Endodermal cell (in vitro differentiated cells): Measurements from ENCODE around the gene SULT1E1. TPM values are rescaled to one million over a fixed set of nuclear protein-coding genes. Genes with fewer than 3 reads are reported as not detected.

ENCODE experiments used
- DNase-seq: peaks from one replicate; pipeline ENCODE4 v3.0.0-alpha.2; 2017
- H3K27ac ChIP-seq: 2 replicates; pipeline ENCODE4 v1.5.1; 2013; ENCODE audit warnings: mild to moderate bottlenecking, low read depth, low read length, moderate library complexity
- H3K27me3 ChIP-seq: 2 replicates; pipeline ENCODE4 v1.6.1; 2013; ENCODE audit warnings: mild to moderate bottlenecking, low read length, moderate library complexity; ENCODE audit not compliant: insufficient read depth, control insufficient read depth, poor library complexity, severe bottlenecking
- H3K36me3 ChIP-seq: 2 replicates; pipeline ENCODE4 v1.7.0; 2013; ENCODE audit warnings: mild to moderate bottlenecking, low read length, moderate library complexity; ENCODE audit not compliant: control insufficient read depth, insufficient read depth
- H3K4me1 ChIP-seq: one replicate; pipeline ENCODE4 v1.7.0; 2013; ENCODE audit warnings: low read length; ENCODE audit not compliant: control insufficient read depth, insufficient read depth
- H3K4me3 ChIP-seq: 2 replicates; pipeline ENCODE4 v1.5.1; 2013; ENCODE audit warnings: mild to moderate bottlenecking, low read length, moderate library complexity
- H3K9ac ChIP-seq: 2 replicates; pipeline ENCODE4 v1.6.1; 2013; ENCODE audit warnings: mild to moderate bottlenecking, low read length, moderate library complexity; ENCODE audit not compliant: poor library complexity, severe bottlenecking; ENCODE audit errors: extremely low read depth
- H3K9me3 ChIP-seq: 2 replicates; pipeline ENCODE4 v1.6.1; 2013; ENCODE audit warnings: mild to moderate bottlenecking, low read length, moderate library complexity; ENCODE audit not compliant: control insufficient read depth
- H3K27ac Mint-ChIP-seq: 2 replicates; pipeline ENCODE4 v1.8.0; 2020; ENCODE audit warnings: mixed read lengths
- H3K27me3 Mint-ChIP-seq: 2 replicates; pipeline ENCODE4 v1.8.0; 2021; ENCODE audit warnings: mild to moderate bottlenecking, mixed read lengths; ENCODE audit not compliant: insufficient read depth
- H3K36me3 Mint-ChIP-seq: 2 replicates; pipeline ENCODE4 v1.8.0; 2020; ENCODE audit warnings: low read depth, mixed read lengths
- H3K4me1 Mint-ChIP-seq: 2 replicates; pipeline ENCODE4 v1.8.0; 2020; ENCODE audit warnings: mixed read lengths
- H3K4me3 Mint-ChIP-seq: 2 replicates; pipeline ENCODE4 v1.8.0; 2020; ENCODE audit warnings: mild to moderate bottlenecking, moderate library complexity, mixed read lengths
- H3K9me3 Mint-ChIP-seq: 2 replicates; pipeline ENCODE4 v1.8.0; 2020; ENCODE audit warnings: mild to moderate bottlenecking, mixed read lengths
- CTCF ChIP-seq: fragments of 200-600 bp; sonication (generic); conservative IDR thresholded peaks from 2 replicates; pipeline ENCODE4 v1.5.0; 2021; ENCODE audit warnings: antibody characterized with exemption, mild to moderate bottlenecking
- WGBS, 2 experiments: methylation state at CpG; one replicate each; pipeline versions ENCODE4 v1.1.5 to v1.1.7; 2013; ENCODE audit warnings: missing lambda C conversion rate in 2 of 2, mixed read lengths in 1 of 2; ENCODE audit not compliant: insufficient coverage in 1 of 2, insufficient read length in 1 of 2; 5-methylcytosine and 5-hydroxymethylcytosine counted together
- long read RNA-seq, 4 experiments: library from polyadenylated mRNA in 2 of 4; library from RNA in 1 of 4; library from capped mRNA in 1 of 4; stranded (forward) in 3 of 4; unstranded in 1 of 4; transcript quantifications; one replicate each; pipeline ENCODE4 v2.0.0, GENCODE V29; 2020 to 2021; ENCODE audit warnings: inconsistent platforms in 1 of 4
- polyA plus RNA-seq, 2 experiments: library from polyadenylated mRNA; stranded (reverse); fragments of 50-300 nt; gene quantifications; one replicate each; pipeline ENCODE4 v1.2.3, GENCODE V29; 2013
- total RNA-seq, 2 donors: library from RNA; stranded (reverse); fragmentation: NEBNext Ultra II Directional in 1 of 2; extraction: Animal tissue kit (Norgen Biotek cat#: 25700) in 1 of 2; gene quantifications; 2 replicates in 1 of 2; 3 replicates in 1 of 2; pipeline ENCODE4 v1.2.1, GENCODE V29; 2021

The SULT1E1 gene, protein sequence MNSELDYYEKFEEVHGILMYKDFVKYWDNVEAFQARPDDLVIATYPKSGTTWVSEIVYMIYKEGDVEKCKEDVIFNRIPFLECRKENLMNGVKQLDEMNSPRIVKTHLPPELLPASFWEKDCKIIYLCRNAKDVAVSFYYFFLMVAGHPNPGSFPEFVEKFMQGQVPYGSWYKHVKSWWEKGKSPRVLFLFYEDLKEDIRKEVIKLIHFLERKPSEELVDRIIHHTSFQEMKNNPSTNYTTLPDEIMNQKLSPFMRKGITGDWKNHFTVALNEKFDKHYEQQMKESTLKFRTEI
- total RNA-seq, result not detected
- polyA plus RNA-seq (2013, experiment 1 of 2), result not detected
- not detected for polyA plus RNA-seq (2013, experiment 2 of 2)
- long read RNA-seq, experiment 1, result 0 reads
- long read RNA-seq, experiment 2, result 0 reads
- long read RNA-seq, experiment 3, result 0 reads
- long read RNA-seq, experiment 4, result 0 reads

DNA sequence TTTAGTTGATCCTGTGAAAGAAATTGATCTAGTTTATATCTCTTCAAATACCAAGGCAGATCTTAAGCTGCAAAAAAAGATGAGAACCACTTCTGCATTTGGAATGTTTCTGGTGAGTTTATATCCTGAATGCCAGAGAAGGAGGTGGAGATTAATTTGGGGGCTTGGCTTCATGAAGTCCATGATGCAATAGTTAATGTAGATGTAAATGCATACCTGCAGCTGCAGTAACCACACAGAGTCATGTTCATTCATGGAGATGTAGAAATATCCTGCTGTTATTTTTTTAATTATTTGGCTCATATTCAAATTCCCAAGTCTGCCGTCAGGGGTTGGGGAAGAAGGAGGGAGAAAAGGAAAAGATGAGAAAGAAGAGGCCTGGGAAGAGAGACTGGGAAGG, at the start of gene SULT1E1:
Gene SULT1E1, minus strand, starts transcription at position 94 of the 400 bp plus-strand sequence. CDS start 2,501 bp downstream, outside the sequence.
- no peak for DNase-seq
- no peak for TF ChIP-seq CTCF

DNA sequence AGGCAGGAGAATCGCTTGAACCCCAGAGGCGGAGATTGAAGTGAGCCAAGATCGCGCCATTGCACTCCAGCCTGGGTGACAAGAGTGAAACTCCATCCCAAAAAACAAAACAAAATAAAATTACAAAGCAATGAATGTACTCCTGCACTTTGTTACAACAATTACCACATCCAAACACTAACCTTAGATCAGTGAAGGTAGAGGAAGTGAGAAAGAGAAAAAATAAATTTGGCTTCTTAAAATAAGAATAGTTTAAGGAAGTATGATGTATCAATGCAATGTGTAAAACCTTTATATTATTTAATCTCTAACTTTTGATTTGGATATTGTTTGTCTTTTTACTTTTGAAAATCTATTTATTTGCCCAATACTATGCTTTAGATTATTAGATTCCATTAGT, 49.2 kb upstream of the SULT1E1 start:
- H3K4me1 Mint-ChIP-seq, result no peaks in the 10 kb centered on the region
- no peaks in the 10 kb centered on the region for H3K9me3 ChIP-seq
- no peak overlapping the region for H3K27ac ChIP-seq
- H3K9me3 Mint-ChIP-seq, result no peaks in the 10 kb centered on the region
- TF ChIP-seq CTCF, result no peak
- no peaks in the 10 kb centered on the region for H3K4me1 ChIP-seq
- no peaks in the 10 kb centered on the region for H3K27me3 ChIP-seq
- no peak for DNase-seq
- no peaks in the 10 kb centered on the region for H3K36me3 ChIP-seq
- 82 to 86% methylated on average over 2 to 4 of the region's 4 CpGs for WGBS, 2 experiments
- H3K4me3 ChIP-seq, result no peak overlapping the region
- no peak overlapping the region for H3K9ac ChIP-seq
- no peak overlapping the region for H3K4me3 Mint-ChIP-seq
- H3K27ac Mint-ChIP-seq, result no peak overlapping the region
- no peaks in the 10 kb centered on the region for H3K36me3 Mint-ChIP-seq
- H3K27me3 Mint-ChIP-seq, result no peaks in the 10 kb centered on the region

More for the DNA sequence above, at the start of gene SULT1E1:
- Histone ChIP-seq H3K9me3 (no peaks in the 10 kb centered on the region), H3K9ac (no peak within 1 kb of the TSS), H3K4me1 (no peaks in the 10 kb centered on the region), H3K4me3 (no peak within 1 kb of the TSS), H3K36me3 (no peaks in the 10 kb centered on the region), H3K27me3 (no peaks in the 10 kb centered on the region), H3K27ac (no peak within 1 kb of the TSS)
- Mint-ChIP-seq H3K36me3 (no peaks in the 10 kb centered on the region), H3K27me3 (no peaks in the 10 kb centered on the region), H3K4me1 (no peaks in the 10 kb centered on the region), H3K27ac (no peak within 1 kb of the TSS), H3K4me3 (no peak within 1 kb of the TSS), H3K9me3 (no peaks in the 10 kb centered on the region)
- WGBS, 2 experiments, result 78% methylated on average over 1 of the region's 1 CpG; no CpG with 5 or more reads in 1 of the 2 experiments

GRCh38 chr4:69907151-69907550, 47.2 kb upstream of the SULT1E1 start:
- DNase-seq, result no peak
- Mint-ChIP-seq H3K27me3 (no peaks in the 10 kb centered on the region), H3K9me3 (no peaks in the 10 kb centered on the region), H3K4me3 (no peak overlapping the region), H3K27ac (no peak overlapping the region), H3K36me3 (no peaks in the 10 kb centered on the region), H3K4me1 (no peaks in the 10 kb centered on the region)
- Histone ChIP-seq H3K4me3 (no peak overlapping the region), H3K9ac (no peak overlapping the region), H3K36me3 (no peaks in the 10 kb centered on the region), H3K4me1 (no peaks in the 10 kb centered on the region), H3K27me3 (no peaks in the 10 kb centered on the region), H3K9me3 (no peaks in the 10 kb centered on the region), H3K27ac (no peak overlapping the region)
- WGBS, 2 experiments, result 57 to 76% methylated on average over 1 of the region's 1 CpG
- no peak for TF ChIP-seq CTCF
